IPS DF 6.9 (cell line): ENCODE measurements around the gene CELSR2.
A peak's percentile ranks its signal among the peaks of the same experiment; 100 is the strongest.

Source experiments
- DNase-seq: peaks from one replicate; pipeline ENCODE4 v3.0.0-alpha.2; 2013; ENCODE audit warnings: low read depth, low spot score
- H3K27ac ChIP-seq: one replicate; pipeline ENCODE4 v1.5.1; 2013; ENCODE audit warnings: low read length, control low read depth
- H3K27me3 ChIP-seq: 2 replicates; pipeline ENCODE4 v1.6.1; 2013; ENCODE audit warnings: mild to moderate bottlenecking, low read length; ENCODE audit not compliant: control insufficient read depth, insufficient read depth
- H3K36me3 ChIP-seq: 2 replicates; pipeline ENCODE4 v1.6.1; 2013; ENCODE audit warnings: low read length; ENCODE audit not compliant: control insufficient read depth, insufficient read depth
- H3K4me1 ChIP-seq: 2 replicates; pipeline ENCODE4 v1.6.1; 2013; ENCODE audit warnings: low read length; ENCODE audit not compliant: control insufficient read depth, insufficient read depth
- H3K4me3 ChIP-seq: 2 replicates; pipeline ENCODE4 v1.5.1; 2013; ENCODE audit warnings: mild to moderate bottlenecking, low read length
- H3K9me3 ChIP-seq: 2 replicates; pipeline ENCODE4 v1.6.1; 2013; ENCODE audit warnings: low read length, inconsistent platforms; ENCODE audit not compliant: control insufficient read depth, insufficient read depth
- WGBS: extraction: QIAGEN DNeasy Blood & Tissue Kit; methylation state at CpG from one replicate; pipeline ENCODE4 v1.1.7; 2013; ENCODE audit warnings: mixed read lengths, missing lambda C conversion rate; ENCODE audit not compliant: insufficient read length, insufficient coverage; 5-methylcytosine and 5-hydroxymethylcytosine counted together

Gene CELSR2

GRCh38 chr1:109248797-109249629, at the start of gene CELSR2:
CELSR2 (plus strand) TSS chr1:109249539; CDS start chr1:109250080, 541 bp downstream.
- H3K9me3 ChIP-seq: no peaks in the 10 kb centered on the region
- H3K27me3 ChIP-seq: 0 out of 2 replicates have a peak, but pooled peaks cover 5% of the 10 kb centered on the region
- no peak for DNase-seq
- no peaks in the 10 kb centered on the region for H3K36me3 ChIP-seq
- H3K4me3 ChIP-seq: peak within 1 kb of the TSS; percentile 61; the same call in 1 of the 2 replicates
- H3K27ac ChIP-seq: no peak within 1 kb of the TSS
- H3K4me1 ChIP-seq: peaks cover 17% of the 10 kb centered on the region
- no CpG with 5 or more reads among the region's 49 CpGs for WGBS

- no peak for DNase-seq
- Histone ChIP-seq H3K4me1 (peaks cover 3% of the 10 kb centered on the region; the same call in 1 of the 2 replicates), H3K9me3 (no peaks in the 10 kb centered on the region), H3K27ac (no peak overlapping the region), H3K4me3 (no peak overlapping the region), H3K27me3 (no peaks in the 10 kb centered on the region), H3K36me3 (no peaks in the 10 kb centered on the region)
- WGBS: no CpG with 5 or more reads among the region's 10 CpGs
Measured at GRCh38 chr1:109199710-109200109, 49.6 kb upstream of the CELSR2 start.

GRCh38 chr1:109201123-109201703, 48.1 kb upstream of the CELSR2 start:
- DNase-seq: peak; percentile 55
- H3K36me3 ChIP-seq: no peaks in the 10 kb centered on the region
- H3K9me3 ChIP-seq: no peaks in the 10 kb centered on the region
- no peak overlapping the region for H3K4me3 ChIP-seq
- H3K27ac ChIP-seq: no peak overlapping the region
- peaks cover 3% of the 10 kb centered on the region; the same call in 1 of the 2 replicates for H3K4me1 ChIP-seq
- H3K27me3 ChIP-seq: no peaks in the 10 kb centered on the region
- WGBS: no CpG with 5 or more reads among the region's 2 CpGs

- H3K4me1 ChIP-seq: peaks cover 3% of the 10 kb centered on the region; the same call in 1 of the 2 replicates
- H3K36me3 ChIP-seq: no peaks in the 10 kb centered on the region
- WGBS: no CpG with 5 or more reads among the region's 5 CpGs
- no peaks in the 10 kb centered on the region for H3K9me3 ChIP-seq
- DNase-seq: no peak
- no peak overlapping the region for H3K4me3 ChIP-seq
- no peaks in the 10 kb centered on the region for H3K27me3 ChIP-seq
- no peak overlapping the region for H3K27ac ChIP-seq
Measured at GRCh38 chr1:109204484-109204883, 44.9 kb upstream of the CELSR2 start.

- no CpG with 5 or more reads among the region's 2 CpGs for WGBS
- Histone ChIP-seq H3K9me3 (no peaks in the 10 kb centered on the region), H3K36me3 (no peaks in the 10 kb centered on the region), H3K27me3 (no peaks in the 10 kb centered on the region), H3K27ac (no peak overlapping the region), H3K4me1 (0 out of 2 replicates have a peak, but pooled peaks cover 1% of the 10 kb centered on the region), H3K4me3 (no peak overlapping the region)
- no peak for DNase-seq
Measured at GRCh38 chr1:109206339-109206738, 43.0 kb upstream of the CELSR2 start.

- H3K4me1 ChIP-seq: no peaks in the 10 kb centered on the region
- H3K4me3 ChIP-seq: no peak overlapping the region
- no peaks in the 10 kb centered on the region for H3K27me3 ChIP-seq
- no CpG with 5 or more reads among the region's 7 CpGs for WGBS
- no peak overlapping the region for H3K27ac ChIP-seq
- DNase-seq: no peak
- no peaks in the 10 kb centered on the region for H3K9me3 ChIP-seq
- no peaks in the 10 kb centered on the region for H3K36me3 ChIP-seq
Measured at GRCh38 chr1:109207467-109208103, 41.8 kb upstream of the CELSR2 start.

GRCh38 chr1:109208394-109208793, 40.9 kb upstream of the CELSR2 start:
- no peak for DNase-seq
- Histone ChIP-seq H3K27me3 (no peaks in the 10 kb centered on the region), H3K9me3 (no peaks in the 10 kb centered on the region), H3K4me1 (no peaks in the 10 kb centered on the region), H3K4me3 (no peak overlapping the region), H3K27ac (no peak overlapping the region), H3K36me3 (no peaks in the 10 kb centered on the region)
- WGBS: no CpG with 5 or more reads among the region's 7 CpGs

- Histone ChIP-seq H3K4me1 (no peaks in the 10 kb centered on the region), H3K27me3 (no peaks in the 10 kb centered on the region), H3K9me3 (no peaks in the 10 kb centered on the region), H3K27ac (no peak overlapping the region), H3K36me3 (no peaks in the 10 kb centered on the region), H3K4me3 (no peak overlapping the region)
- DNase-seq: no peak
- WGBS: no CpG with 5 or more reads among the region's 9 CpGs
Measured at GRCh38 chr1:109208836-109209463, 40.4 kb upstream of the CELSR2 start.

GRCh38 chr1:109210058-109210457, 39.3 kb upstream of the CELSR2 start:
- Histone ChIP-seq H3K9me3 (no peaks in the 10 kb centered on the region), H3K27ac (no peak overlapping the region), H3K36me3 (no peaks in the 10 kb centered on the region), H3K27me3 (no peaks in the 10 kb centered on the region), H3K4me3 (no peak overlapping the region), H3K4me1 (no peaks in the 10 kb centered on the region)
- no CpG with 5 or more reads among the region's 8 CpGs for WGBS
- DNase-seq: no peak

- Histone ChIP-seq H3K27me3 (no peaks in the 10 kb centered on the region), H3K9me3 (no peaks in the 10 kb centered on the region), H3K36me3 (no peaks in the 10 kb centered on the region), H3K27ac (no peak overlapping the region), H3K4me1 (no peaks in the 10 kb centered on the region), H3K4me3 (no peak overlapping the region; the same call in 1 of the 2 replicates)
- no CpG with 5 or more reads among the region's 10 CpGs for WGBS
- DNase-seq: no peak
Measured at GRCh38 chr1:109213345-109213823, 36.0 kb upstream of the CELSR2 start.
